ENCODE results near the gene STX16.

Gene STX16

DNA sequence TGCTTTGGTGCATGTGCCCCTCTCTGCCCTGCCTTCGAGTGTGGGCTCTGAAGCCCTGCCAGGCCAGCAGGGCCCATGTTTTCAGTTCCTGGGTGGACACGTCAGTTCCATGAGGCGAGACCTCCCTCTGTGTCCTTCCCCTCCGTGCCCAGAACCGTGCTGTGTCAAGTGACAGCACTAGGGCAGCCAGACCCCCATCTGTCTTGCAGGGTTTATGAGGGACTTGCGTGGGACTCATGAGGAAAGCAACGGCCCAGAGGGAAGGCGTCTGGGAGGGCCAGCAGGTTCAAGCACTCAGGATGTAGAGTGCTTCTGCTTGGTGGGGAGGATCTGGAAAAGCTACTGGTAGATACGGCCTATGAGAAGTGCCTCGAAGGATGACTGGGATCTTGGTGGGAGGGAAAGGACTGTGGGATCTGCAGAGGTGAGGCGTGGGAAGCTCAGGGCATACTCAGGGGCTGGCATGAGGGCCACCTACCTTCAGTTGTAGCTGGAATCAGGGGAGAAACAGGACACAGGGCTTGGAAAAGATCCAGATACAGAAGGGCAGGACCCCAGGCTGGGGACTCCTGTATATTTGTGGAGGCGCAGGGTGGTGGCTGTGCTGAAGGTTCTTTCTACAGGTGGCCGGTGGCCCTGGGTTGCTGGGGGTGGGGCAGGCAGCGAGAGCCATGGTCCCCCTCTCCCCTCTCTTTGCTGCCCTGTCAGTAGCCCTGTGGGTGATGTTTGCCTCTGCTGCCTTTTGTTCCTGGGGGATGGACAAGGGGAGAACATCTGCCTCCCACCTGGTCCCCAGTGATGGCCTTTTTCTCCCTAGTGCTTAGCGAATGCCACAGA, 47.0 kb downstream of the STX16 start:
- no peak overlapping the region for H3K27ac ChIP-seq
- TF ChIP-seq, protein P1, sequence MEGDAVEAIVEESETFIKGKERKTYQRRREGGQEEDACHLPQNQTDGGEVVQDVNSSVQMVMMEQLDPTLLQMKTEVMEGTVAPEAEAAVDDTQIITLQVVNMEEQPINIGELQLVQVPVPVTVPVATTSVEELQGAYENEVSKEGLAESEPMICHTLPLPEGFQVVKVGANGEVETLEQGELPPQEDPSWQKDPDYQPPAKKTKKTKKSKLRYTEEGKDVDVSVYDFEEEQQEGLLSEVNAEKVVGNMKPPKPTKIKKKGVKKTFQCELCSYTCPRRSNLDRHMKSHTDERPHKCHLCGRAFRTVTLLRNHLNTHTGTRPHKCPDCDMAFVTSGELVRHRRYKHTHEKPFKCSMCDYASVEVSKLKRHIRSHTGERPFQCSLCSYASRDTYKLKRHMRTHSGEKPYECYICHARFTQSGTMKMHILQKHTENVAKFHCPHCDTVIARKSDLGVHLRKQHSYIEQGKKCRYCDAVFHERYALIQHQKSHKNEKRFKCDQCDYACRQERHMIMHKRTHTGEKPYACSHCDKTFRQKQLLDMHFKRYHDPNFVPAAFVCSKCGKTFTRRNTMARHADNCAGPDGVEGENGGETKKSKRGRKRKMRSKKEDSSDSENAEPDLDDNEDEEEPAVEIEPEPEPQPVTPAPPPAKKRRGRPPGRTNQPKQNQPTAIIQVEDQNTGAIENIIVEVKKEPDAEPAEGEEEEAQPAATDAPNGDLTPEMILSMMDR (conservative IDR thresholded peaks at IDR 0.05), result no peak

DNA sequence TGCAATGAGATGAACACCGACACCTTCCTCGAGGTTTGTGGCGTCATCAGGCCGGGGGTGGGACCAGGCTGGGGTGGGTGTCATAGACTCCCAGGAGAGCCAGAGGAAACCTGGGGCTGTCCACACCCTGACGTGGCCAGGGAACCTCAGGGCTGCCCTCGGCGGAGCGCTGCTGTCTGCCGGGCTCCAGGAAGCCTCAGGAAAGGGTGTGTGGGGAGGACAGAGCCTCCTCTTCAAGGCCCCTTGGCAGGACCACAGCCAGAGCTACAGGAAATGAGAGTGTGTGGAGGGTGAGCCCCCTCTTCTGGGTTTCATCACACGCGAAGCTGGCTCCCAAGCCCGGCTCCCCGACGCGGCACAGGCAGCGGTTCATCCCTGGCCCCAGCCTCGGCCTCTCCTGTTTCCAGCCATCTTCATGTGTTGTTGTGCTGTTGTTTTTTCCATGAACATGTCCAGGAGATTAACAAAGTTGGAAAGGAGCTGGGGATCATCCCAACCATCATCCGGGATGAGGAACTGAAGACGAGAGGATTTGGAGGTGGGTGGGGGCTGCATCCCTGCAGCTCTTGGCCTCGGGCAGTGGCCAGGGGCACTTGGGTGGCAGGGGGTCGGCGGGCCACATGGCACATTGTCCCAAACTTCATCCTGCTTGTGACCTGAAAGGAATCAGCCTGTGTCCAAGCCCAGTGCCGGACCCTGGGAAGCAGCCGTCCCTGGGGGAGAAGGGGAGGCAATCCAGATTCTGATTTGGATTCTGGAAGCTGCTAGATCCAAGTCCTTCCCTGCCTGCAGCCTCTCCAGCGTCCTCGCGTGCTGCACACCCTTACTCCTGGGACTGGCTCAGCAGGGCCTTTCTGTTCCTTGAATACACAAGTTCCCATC, 47.9 kb downstream of the STX16 start:
- H3K27ac ChIP-seq, result no peak overlapping the region
- TF ChIP-seq, protein P1 (conservative IDR thresholded peaks at IDR 0.05), result no peak

DNA sequence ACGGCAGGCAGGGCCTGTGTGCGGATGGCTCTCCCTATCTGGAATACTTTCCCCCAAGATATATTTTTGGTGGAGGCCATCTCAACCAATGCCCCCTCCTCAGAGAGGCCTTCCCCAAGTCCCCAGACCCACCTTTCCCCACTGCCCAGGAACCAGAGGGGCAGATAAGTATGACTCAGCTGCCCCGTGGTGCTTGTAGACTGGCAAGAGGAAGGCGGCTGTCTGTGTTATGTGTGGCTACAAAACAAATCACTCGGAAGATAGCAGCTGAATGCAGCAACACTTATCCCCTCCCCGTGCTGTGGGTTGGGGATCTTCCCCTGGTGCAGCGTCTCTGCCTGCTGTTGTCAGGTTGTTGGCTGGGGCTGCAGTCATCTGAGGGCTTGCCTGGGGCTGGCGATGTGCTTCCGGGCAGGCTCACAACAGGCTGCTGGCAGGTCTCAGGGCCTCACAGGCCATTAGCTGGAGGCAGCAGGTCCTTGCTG, 48.6 kb downstream of the STX16 start:
- H3K27ac ChIP-seq, result no peak overlapping the region
- TF ChIP-seq, protein P1 (conservative IDR thresholded peaks at IDR 0.05), result no peak

DNA sequence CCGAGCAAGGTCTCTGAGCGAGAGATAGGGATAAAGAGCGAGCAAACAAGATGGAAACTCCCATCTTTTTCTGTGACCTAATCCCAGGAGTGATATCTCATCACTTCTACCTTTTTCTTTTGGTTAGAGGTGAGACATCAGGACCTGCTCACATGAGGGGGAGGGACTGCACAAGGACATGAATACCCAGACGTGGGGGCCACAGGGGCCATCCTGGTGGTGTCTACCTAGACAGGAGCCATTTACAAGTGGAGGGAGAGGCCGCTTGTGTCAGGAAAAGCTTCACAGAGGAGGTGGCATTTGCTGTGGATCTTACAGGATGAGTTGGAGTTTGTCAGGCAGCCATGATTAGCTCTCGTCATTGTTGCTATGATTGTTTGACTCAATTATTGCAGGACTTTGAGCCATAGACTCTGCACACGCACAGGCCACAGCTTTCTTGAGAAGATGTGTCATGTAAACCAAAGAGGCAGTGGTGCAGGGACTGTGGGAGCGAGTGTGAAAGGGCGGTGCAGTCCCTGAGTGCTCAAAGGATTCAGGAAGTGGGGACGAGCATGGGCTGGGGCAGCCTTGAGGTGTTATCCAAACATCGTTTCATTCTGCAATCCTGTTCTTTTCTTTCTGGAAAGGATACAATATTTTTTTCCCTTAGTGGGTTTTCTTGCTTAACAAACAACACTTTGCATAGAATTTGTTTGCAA, 49.2 kb downstream of the STX16 start:
- TF ChIP-seq, protein P1 (conservative IDR thresholded peaks at IDR 0.05), result no peak
- H3K27ac ChIP-seq, result no peak overlapping the region

DNA sequence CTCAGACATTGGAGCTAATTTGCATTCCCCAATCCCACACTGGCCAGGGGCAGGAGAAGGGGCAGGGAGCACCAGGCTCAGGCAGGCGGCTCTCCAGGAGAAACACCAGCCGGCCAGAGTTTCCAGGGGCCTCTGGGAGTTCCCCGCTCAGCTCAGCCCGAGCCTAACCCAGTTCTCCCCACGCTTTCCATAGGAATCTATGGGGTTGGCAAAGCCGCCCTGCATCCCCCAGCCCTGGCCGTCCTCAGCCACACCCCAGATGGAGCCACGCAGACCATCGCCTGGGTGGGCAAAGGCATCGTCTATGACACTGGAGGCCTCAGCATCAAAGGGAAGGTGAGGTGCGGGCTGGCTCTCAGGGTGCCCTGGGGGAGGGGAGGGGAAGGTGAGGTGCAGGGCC, 49.7 kb downstream of the STX16 start:
- TF ChIP-seq, protein P1 (conservative IDR thresholded peaks at IDR 0.05), result no peak
- no peak overlapping the region for H3K27ac ChIP-seq

DNA sequence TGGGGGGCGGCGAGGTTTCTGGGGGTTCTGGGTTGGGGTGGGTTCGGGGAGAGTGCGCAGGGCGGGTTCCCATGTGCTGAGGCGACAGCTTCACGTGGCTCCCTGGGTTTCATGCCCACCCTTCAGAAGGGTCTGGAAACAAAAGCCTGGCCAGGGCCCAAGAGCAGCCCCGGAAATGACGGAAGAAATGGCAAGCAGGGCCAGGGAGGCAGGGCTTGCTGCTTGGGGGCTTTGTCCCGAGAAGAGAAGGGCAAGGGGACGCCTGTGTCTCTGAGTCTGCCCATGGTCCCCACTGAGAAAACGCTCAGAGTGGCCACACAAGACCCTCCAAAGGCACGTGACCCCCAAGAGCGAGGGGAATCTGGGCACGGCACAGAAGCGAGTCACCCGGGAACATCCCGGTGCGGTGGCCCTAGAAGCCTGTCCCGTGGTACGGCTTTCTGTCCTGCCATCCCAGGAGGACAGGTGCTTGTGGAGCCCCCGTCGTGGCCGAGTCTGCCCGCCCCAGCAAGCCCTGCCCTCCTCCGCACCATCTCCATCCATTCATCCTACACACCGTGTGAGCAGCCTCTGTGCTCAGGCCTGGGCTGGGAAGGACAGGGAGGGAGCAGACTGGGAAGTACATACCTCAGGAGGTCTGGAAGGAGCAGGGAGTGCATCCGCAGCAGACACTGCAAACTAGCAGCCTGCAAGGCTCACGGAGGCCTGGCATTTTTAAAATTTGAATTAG, 50.5 kb downstream of the STX16 start:
- H3K27ac ChIP-seq, result no peak overlapping the region
- TF ChIP-seq, protein P1 (conservative IDR thresholded peaks at IDR 0.05), result no peak

Measured in VCaP (cell line).